Umbilical cord (tissue), 2 donors: ENCODE measurements around the gene TNS1. TPM values are rescaled to one million over a fixed set of nuclear protein-coding genes. Genes with fewer than 3 reads are reported as not detected.

Source experiments
- DNase-seq: peaks from one replicate; pipeline ENCODE4 v3.0.0-alpha.2; 2015; ENCODE audit warnings: low spot score
- total RNA-seq: library from RNA; depleted of rRNA; stranded (reverse); fragments of >200 nt; gene quantifications from one replicate; pipeline ENCODE4 v1.2.3, GENCODE V29; 2014; ENCODE audit warnings: low replicate concordance; ENCODE audit not compliant: insufficient read depth

The TNS1 gene
- total RNA-seq, 1 donor from 2014 or later = 255 TPM

GRCh38 chr2:217852555-217853211 lies 150.1 kb downstream of the TNS1 start:
- DNase-seq = peak; percentile 31

GRCh38 chr2:217851191-217852020 lies 151.4 kb downstream of the TNS1 start:
- peak; percentile 43 for DNase-seq

DNA sequence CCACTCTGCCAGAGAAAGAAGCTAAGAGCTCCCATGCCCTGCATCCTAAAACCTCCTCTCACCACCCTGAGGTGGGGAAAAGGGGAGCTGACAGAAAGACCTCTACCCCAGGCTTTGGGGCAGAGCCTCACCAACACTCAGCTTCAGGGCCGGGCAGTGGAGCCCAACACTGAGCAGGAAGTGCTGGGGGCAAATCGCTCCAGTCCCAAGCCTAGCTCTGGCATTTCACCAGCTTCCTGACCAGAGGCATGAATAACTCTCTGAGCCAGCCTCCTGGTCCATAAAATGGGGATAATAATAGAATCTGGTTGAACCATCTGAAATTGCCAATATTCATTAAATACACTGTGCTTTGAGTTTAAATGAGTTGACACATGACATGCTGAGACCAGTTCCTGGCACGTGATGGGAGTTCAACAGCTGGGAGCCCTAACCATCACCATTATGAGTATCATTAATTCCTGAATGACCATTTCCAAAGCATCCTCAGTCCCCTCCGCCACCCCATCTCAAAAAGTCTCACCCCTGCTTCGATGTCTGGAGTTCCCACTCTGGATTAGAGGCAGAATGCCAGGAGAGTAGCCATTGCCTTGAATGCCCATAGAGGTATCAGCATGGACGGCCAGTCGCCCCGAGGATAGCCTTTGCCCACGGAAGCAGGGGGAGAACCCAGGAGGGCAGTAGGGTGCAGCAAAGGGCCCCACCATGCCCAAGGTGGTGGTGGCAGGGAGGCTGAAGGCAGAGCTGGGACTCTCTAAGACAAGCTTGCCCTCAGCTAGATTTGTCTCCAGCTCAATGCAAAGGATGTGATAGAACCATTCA lies 153.4 kb downstream of the TNS1 start:
- no peak for DNase-seq

DNA sequence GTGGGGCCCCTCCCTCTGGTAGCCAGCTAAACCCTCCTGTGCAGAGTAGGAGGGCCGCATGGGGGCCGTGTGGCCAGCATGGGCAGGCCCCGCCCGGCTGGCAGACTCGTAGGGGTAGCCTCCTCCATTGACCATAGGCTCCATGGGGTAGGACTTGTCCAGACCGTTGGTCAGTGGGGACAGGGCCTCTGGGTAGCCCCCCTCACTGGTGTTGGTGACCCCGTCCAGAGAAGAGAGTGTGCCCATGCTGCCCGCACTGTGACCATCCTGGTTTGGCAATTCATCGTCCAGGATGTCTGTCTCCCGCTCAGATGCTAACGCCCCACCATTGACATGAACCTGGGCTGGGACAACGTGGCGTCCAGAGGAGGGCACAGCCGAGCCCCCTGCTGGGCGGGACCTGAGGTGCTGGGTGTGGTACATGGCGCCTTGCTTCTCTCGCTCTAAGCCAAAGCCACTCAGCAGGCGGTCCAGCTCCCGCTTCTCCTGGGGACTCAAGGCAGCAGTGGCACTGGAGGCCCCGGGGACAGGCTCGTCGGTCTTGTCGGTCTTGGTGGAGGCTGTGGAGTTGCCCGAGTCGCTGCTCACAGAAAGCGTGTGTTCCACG lies 154.3 kb downstream of the TNS1 start:
- no peak for DNase-seq

DNA sequence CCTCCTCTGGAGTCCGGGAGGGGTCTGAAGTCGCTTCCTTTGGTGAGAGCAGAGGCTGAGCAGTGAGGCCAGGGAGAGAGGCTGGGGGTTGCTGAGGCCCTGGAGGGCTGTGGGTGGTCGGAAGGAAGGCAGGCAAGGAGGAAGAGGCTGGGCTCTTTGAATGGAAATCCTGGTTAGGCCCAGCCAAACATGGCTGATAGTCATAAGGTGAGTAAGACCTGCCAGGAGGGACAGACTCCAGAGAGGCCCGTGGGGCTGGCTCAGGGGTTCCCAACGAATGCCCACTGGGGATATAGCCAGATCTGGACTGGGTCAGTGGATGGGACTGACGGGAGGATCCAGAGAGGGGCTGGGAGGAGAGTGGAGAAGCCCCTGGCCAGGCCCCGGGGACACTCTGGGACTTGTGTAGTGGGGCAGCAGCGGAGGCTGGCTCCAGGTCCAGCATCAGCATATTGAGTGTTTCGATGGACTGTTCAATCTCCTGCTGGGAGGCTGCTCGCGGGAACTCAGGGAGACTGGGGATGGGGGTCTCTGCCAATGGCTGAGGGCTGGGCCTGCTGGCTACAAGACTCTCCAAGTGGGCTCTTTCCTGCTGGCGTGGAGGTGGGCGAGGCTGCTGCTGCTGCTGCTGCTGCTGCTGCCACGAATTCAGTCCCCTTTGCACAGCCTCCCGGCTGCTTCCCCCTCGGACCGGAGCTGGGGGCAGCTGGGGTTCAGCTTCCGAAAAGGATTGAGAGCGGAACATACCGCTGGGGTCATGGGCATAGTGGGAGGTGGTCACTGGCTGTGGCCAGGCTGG lies 155.0 kb downstream of the TNS1 start:
- no peak for DNase-seq

- DNase-seq = no peak
Measured at GRCh38 chr2:217847115-217847514, 155.7 kb downstream of the TNS1 start.

DNA sequence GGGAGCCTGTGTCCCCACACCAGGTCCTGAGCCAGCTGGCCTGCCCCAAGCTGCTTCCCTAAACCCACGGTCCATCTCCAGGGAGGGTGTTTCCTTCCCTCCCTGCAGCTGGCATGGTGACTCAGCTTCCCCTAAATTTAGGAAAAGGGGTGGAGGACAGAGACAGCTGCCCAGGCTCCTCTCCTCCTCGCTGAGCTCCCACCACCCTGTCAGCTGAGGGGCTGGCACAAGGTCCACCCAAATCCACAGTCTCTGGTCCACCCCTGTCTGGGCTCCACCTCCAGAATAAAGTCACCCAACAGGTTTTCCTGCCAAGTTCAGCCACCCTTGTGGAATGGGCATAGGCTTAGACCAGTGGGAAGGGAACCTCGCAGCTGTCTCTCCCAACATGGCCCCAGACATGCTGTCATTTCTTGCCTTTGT lies 156.5 kb downstream of the TNS1 start:
- no peak for DNase-seq

DNA sequence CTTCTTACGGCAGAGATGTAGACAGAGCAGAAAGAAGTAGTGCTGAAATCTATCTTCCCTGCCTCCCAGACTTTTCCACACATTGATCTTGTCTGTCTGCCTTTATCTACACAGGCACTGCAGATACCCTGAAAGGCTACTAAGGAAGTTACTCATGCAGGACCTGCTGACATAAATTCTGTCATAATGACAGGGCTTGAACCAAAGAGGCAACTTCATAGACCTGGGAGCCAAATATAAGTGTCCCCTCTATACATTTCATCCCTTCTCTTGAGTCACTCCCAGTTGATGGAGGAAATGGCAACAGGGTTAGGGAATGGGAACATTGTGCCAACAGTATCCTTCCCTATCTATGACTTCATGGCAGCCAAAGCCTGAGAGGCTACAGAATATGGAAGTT lies 157.5 kb downstream of the TNS1 start:
- no peak for DNase-seq

- no peak for DNase-seq
Measured at GRCh38 chr2:217844696-217845095, 158.1 kb downstream of the TNS1 start.

DNA sequence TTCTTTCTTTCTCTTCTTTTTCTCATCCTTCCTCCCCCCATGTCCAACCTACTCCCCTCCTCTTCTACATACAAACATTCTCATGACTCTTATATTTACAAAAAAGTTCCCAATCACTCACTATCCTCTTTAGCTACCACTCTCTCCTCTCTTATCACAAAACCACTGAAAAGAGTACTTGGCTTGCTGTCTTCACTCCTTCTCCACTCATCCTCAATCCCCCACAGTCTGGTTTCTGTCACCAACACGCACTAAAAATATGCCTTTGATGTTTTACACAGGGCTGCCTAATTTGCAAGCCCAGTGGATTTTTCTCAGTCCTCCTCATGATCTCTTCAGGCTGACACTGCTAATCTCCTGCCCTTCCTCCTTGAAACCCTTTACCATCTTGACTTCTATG lies 159.5 kb downstream of the TNS1 start:
- DNase-seq = peak; percentile 97

GRCh38 chr2:217842017-217842416 lies 160.8 kb downstream of the TNS1 start:
- no peak for DNase-seq

- no peak for DNase-seq
Measured at GRCh38 chr2:217840522-217840921, 162.3 kb downstream of the TNS1 start.

DNA sequence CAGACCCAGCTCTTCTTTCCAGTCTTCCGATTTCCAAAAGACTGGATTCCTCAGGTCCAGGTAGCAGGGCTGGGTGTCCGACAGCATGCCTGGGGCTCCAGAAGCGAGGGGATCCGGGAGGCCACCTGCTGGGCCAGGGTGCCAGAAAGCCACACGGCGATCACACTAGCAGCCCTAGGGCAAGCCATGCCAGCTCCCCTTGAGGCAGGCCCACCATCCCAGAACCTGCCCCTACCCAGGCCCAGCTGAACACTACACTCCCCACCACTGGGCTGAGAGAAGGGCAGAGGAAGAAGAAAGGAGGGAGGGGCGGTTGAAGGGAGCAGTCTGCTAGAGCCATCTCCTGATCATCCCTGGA lies 163.1 kb downstream of the TNS1 start:
- DNase-seq = no peak

DNA sequence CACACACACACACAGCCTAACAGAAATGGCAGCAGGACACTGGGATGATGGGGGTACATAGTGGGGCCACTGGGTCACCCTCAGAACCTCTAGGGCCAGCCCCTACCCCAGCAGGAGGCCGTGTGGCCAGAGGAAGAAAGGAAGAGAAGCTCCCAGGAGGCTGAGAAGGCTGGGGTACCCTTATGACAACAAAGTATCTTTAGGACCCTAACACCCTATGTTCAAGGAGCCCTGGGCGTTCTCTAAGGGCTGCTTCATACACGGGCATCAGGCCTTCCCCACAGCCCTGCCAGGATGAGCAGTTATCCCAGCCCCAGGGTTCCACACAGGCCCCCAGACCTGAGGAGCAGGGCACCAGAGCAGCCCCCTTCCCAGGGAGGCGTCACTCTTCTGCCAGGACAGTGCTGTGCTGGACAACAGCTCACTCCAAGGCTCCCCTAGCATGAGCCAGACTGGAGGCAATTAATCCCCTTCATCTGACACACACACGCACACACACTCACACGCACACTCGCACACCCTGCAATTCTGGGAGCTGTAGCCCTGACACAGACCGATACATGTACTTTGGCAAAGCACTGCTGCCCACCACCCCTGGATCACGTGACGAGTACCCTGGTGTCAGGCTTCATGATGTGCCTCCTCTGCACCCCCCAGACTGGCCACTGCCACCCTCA lies 163.6 kb downstream of the TNS1 start:
- DNase-seq = no peak

GRCh38 chr2:217838409-217838831 lies 164.4 kb downstream of the TNS1 start:
- no peak for DNase-seq

GRCh38 chr2:217837530-217837929 lies 165.3 kb downstream of the TNS1 start:
- DNase-seq = no peak

DNA sequence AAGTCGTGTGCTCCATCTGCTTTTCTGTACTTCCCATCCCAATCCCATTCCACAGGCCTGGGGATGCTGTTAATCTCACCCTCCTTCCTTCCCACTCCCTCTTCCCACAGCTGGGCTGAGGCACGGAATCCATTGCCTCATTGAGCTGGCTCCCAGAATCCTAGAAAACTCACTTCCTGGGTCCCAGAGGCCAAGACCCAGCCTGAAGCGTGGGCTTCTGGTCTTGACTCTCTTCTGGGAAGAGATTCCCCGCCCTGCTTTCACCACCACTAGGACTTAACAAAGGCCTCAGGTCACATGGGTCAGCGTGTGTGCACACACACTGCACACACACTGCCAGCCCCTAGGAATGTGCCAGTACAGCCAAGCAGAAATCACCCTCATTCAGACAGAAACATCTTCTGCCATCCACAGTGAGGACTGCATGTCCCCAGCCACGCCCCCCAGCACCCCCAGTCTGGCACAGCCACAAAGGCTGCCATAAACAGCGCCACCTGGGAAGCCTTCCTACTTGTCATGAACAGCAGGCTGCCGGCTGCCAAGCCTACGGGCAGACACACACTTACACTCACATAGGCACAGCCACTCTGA lies 165.8 kb downstream of the TNS1 start:
- DNase-seq = peak; percentile 73

DNA sequence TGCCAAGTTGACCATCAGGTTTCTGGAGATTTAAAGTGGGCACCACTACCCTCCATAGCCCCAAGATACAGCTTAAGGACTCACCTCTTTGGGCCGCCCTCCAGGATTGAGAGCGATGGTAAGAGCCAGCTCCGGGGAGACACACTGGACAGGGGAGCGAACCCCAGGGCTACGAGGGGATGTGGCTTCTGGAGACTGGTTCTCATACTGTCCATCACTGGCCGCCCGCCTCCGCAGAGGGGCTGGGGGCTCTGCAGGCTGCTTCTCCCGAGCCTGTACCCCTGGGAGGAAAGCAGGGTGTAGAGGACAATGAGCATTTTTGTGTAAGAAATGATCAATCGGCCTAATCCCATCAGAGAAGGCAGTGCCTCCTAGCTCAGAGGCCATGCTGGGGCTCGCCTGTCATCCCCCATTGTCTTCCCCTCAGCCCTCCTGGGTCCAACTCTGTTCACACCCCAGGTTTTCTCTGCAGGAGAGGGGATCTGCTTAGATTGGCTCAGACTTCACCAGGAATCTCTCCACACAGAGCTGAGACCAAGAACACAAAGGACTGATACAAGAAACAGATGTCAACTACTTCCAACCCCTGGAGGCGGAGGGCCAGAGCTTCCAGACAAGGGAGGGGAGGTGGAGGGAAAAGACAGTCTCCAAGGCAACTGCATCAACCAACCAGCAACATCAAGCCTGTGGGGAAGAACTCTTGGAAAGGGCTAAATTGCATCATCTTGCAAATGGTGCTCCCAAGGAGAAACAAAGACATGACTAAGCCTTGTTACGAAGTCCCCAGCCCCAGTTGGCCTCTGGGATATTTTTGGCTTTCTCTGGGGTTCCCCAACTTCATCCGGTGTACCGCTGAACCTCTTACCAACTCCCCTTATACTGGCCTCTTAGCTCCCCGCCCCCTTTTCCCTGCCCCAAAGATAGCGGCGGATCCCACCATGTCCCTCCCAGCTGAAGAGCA lies 166.6 kb downstream of the TNS1 start:
- peak; percentile 94 for DNase-seq
